ENCODE data around the gene PLA2G2C.

PLA2G2C gene

GRCh38 chr1:20209471-20209870 lies 23.2 kb upstream of the PLA2G2C start:
- DNase-seq (ENCODE audit: extremely low read depth in 1 of 2, low read depth in 1 of 2), result no peak

DNA sequence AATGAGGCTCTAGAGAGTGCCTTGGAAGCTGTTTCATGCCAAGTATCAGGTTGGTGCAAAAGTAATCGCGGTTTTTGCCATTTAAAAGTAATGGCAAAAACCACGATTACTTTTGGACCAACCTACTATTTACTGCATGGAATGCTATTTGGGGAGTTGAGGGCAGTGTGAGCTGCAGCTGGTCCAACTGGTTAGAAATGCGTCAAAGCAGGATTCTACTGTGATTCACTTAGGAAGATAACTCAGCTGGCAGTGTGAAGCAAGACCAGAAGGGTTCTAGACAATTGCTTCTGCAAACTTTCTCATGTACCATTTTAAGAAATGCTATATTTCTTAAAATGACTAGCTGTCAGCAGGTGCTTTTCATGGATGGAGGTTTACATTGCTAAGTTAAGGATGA lies 21.2 kb upstream of the PLA2G2C start:
- no peak for DNase-seq (ENCODE audit: extremely low read depth in 1 of 2, low read depth in 1 of 2)

GRCh38 chr1:20202166-20202565 lies 15.8 kb upstream of the PLA2G2C start:
- DNase-seq (ENCODE audit: extremely low read depth in 1 of 2, low read depth in 1 of 2), result no peak

DNA sequence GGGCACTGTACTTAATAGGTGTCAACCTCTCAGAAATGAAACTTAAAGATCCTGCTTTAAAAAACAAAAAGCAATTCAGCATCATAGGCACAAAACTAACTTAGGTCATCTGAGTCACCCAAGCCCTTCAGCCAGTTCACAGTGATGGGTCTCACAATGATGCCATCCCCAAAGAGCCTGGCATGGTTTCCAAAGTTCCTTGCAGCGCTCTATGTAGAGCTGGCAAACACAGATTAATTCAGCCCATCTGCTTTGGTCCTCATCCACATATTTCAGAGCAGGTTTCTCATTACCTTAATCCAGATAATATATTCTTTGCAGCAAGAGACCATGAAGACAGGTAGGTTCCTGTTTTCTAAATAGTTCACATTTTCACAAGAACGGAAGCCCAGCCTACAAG lies 14.6 kb upstream of the PLA2G2C start:
- no peak for DNase-seq (ENCODE audit: extremely low read depth in 1 of 2, low read depth in 1 of 2)

- DNase-seq (ENCODE audit: extremely low read depth in 1 of 2, low read depth in 1 of 2), result no peak
Observed at GRCh38 chr1:20199840-20200239, 13.5 kb upstream of the PLA2G2C start.

- DNase-seq (ENCODE audit: extremely low read depth in 1 of 2, low read depth in 1 of 2), result no peak
Observed at GRCh38 chr1:20199403-20199802, 13.1 kb upstream of the PLA2G2C start.

DNA sequence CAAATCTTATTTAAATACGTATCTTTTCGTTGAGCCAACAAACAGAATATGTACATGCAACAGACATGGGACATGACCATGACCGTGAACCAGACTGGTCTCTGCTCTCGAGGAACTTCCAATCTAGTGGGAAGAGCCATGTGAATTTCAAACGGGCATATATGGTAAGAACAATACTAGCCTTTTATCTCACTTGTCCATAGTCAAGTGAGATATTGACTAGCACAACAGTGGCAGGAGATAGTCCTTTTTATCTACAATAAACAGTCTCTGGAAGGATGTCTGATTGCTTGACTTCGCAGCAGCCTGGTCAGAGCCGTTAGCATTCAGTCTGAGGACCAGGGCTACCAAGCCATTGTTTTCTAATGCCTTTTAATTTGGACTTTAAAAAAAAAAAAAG lies 12.6 kb upstream of the PLA2G2C start:
- no peak for DNase-seq (ENCODE audit: extremely low read depth in 1 of 2, low read depth in 1 of 2)

DNA sequence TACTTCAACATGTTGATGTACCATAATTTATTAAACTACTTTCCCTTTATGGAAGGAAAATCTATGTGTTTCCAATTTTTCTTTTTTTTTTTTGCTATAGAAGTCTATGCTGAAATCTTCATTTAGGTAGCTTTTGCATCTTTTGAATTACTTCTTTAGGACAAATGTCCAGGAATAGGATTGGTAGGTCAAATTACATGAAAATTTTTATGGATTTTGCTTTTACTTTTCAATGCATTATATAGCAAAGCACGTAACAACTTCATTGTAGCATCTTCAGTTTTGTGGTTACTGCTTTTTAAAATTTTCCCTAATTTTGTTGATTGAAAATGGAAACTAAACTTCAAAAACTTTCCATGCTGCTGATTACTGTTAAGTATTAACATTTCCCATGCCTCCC lies 12.0 kb upstream of the PLA2G2C start:
- no peak for DNase-seq (ENCODE audit: extremely low read depth in 1 of 2, low read depth in 1 of 2)

GRCh38 chr1:20197329-20197791 lies 11.0 kb upstream of the PLA2G2C start:
- no peak for DNase-seq (ENCODE audit: extremely low read depth in 1 of 2, low read depth in 1 of 2)

DNA sequence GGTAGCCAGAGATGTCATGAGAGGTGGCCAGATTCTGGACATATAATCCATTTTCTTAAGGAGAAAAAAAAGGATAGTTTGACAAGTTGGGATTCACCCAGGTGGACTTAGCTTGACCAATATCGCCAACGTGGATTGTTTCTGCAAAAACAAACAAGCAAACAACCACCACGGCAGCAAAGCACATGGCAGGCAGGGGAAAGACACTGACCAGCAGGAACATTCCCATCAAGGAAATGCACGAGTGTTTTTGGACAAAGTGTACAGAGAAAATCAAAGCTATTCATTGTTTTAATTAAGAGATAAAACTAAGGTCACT lies 9.1 kb upstream of the PLA2G2C start:
- DNase-seq (ENCODE audit: extremely low read depth in 1 of 2, low read depth in 1 of 2), result no peak

DNA sequence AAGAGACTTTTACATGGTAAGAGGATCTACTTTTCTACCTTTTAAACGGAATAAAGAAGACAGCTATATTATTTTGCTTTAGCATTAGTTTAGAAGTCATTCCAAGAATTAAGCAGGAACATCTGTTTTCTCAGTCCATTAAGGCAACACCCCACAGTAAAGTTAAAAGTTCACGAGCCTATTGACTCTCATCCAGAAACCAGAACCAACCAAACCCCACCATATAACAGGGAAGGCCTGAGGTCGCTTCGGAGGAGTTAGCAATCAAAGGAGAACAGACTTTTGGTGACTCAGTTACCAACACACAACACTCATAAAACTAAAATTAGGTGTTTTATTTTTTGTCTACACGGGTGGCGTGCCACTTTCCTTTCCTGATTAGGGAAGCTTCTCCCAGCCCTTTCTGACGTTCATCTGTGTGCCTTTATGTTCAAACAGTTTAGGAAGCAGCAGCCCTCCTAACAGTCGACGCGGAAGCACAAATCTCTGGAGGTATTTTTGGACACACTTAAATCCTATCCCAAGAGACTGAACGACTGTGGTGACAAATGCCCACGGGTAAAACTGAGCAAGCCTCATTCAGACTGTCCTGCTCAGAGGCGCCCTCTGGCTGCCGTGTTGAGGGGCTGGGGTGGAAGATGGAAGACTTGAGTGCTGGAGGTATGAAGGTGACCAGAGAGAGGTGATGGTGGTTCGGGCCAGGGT lies 8.6 kb upstream of the PLA2G2C start:
- DNase-seq (ENCODE audit: extremely low read depth in 1 of 2, low read depth in 1 of 2), result peak in 1 of 2 donors; percentile 54

DNA sequence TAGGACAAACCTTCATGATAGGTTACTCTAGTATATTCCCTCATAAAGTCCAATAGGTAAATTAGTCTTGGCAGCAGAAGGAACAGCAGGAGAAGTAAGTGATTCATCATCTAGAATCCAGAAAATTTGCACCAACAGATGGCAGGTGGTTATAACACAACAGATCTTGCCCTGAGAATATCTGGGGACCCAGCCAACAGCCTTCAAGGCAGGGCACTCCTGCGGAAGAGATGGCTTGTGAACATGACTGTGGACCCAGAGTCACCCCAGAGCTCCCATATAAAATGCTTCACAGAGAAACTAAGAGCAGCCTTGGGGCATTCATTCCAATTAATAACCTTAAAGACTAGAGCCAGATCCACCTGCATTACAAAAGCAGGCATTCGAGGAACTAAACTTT lies 7.9 kb upstream of the PLA2G2C start:
- DNase-seq (ENCODE audit: extremely low read depth in 1 of 2, low read depth in 1 of 2), result no peak

GRCh38 chr1:20192871-20193411 lies 6.6 kb upstream of the PLA2G2C start:
- no peak for DNase-seq (ENCODE audit: extremely low read depth in 1 of 2, low read depth in 1 of 2)

DNA sequence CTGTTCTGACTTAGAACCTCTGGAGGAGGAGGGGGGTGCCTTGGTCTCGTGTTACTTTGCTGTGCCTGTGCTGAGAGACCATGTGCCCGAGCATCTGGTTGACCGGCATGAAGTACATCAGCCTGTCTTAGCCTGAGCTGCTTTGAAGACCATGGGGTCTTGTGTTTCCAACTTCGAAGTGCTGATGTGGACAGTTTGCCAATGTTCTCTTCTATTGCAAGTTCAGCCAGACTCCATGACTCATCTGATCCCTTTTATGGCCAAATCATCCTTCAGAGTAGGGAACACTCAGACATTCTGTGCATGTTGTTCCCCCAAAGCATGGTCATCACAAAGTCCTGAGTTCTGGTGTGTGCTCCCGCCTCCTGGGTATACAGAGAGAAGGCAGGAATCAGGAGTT lies 6.0 kb upstream of the PLA2G2C start:
- no peak for DNase-seq (ENCODE audit: extremely low read depth in 1 of 2, low read depth in 1 of 2)

DNA sequence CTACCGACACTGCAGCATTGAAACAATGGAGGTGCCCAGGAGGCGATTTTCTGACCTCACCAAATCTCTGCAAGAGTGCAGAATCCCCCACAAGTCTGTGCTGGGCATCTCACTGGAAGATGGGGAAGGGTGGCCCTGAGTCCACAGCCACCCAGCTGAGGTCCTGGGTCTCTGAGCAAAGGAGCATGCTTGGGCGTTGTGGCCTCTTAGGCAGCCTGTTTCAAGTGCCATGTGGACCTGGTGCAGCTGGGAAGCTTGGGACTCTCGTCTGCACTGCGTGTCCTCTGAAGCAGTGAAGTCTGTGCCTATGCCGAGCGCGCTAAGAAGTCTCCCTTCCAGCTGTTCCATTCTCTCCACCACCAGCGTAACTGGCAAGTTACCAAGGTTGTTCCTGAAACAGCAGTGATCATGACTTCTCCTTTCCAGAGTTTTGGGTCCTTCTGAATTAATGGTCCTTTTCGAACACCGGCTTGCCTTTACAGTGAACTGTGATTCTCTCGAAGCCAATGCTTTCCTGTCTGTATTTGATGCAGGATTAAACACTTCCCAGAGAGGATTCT lies 5.0 kb upstream of the PLA2G2C start:
- no peak for DNase-seq (ENCODE audit: extremely low read depth in 1 of 2, low read depth in 1 of 2)

DNA sequence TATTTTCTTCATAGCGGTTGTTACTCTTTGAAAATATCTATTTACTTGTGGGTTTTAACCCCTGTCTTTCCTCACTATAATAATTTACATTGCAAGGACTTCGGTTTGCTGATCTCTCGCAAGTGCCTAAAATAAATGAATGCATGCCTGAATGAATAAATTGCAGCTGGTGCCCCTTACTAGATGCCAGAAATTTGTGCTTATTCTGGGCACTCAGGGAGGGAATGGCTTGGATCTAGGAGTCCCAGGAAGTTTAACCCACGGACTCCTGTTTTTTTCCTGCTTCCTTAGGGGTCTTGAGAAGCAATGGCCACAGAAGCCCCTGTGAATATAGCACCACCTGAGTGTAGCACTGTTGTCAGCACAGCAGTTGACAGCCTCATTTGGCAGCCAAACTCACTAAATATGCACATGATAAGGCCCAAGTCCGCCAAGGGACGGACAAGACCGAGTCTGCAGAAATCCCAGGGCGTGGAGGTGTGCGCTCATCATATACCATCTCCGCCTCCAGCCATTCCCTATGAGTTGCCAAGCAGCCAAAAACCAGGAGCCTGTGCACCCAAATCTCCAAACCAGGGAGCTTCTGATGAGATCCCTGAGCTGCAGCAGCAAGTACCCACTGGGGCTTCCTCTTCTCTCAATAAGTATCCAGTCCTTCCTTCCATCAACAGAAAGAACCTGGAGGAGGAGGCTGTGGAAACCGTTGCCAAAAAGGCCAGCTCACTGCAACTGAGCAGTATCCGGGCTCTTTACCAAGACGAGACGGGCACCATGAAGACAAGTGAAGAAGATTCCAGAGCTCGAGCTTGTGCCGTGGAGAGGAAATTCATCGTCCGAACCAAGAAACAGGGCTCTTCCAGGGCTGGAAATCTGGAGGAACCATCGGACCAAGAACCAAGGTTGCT lies 4.2 kb upstream of the PLA2G2C start:
- DNase-seq (ENCODE audit: extremely low read depth in 1 of 2, low read depth in 1 of 2), result no peak

- DNase-seq (ENCODE audit: extremely low read depth in 1 of 2, low read depth in 1 of 2), result no peak
Observed at GRCh38 chr1:20189664-20190063, 3.3 kb upstream of the PLA2G2C start.

DNA sequence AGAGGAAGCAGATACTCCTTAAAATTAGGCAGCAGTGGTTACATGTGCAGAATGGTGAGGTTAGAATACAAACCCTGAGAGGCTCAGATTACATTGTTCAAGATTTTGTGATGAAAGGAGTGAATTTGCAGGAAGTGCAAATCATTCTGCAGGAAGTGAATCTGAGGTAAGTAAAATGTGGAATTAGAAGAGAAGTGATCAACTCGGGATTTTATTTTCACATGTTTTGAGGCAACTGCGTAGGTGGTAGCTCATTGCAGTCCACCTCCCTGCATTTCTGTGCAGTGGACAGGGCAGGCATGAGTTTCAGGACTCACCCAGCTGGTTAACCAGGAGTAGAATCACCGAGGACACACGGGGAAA lies 2.1 kb upstream of the PLA2G2C start:
- DNase-seq (ENCODE audit: extremely low read depth in 1 of 2, low read depth in 1 of 2), result no peak

DNA sequence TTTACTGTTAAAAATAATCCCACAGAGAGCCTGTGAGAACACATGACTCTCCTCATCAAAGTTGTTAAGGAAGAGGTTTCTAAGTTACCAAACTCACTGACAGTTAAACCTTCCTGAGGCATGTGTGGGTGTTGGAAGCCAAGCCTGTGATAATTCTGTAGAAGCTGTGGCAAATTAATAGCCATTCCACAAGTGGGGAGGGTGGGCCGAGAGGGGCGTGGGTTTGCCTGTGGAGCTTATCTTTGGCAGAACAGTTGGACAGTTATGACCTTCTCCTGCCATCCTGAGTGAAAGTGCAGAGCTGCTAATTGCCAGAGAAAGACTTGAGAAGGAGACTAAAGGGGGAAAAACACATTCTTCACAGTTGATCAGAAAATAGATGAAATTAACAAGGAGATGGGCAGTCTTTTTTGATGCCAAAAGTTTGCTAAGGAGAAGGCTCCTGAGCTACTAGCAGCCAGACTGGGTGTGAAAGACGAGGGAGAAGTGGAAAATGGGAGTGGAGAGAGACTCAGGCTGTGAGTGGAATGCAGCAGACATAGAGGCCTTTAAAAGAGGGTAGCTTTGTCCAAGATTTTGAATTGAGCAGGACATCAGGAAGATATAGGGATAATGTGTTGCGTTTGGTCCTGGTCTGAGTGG lies 1.6 kb upstream of the PLA2G2C start:
- DNase-seq (ENCODE audit: extremely low read depth in 1 of 2, low read depth in 1 of 2), result no peak

- no peak for DNase-seq (ENCODE audit: extremely low read depth in 1 of 2, low read depth in 1 of 2)
Observed at GRCh38 chr1:20187103-20187812, 940 bp upstream of the PLA2G2C start.
